HepG2 (cell line): ENCODE data around the gene MSMP. TPM values are rescaled to one million over a fixed set of nuclear protein-coding genes. Genes with fewer than 3 reads are reported as not detected.
A peak's percentile ranks its signal among the peaks of the same experiment; 100 is the strongest.

Experiments used
- AKAP8 ChIP-seq: sonication (generic); formaldehyde crosslinking; IDR thresholded peaks from 2 replicates; pipeline ENCODE4 v1.5.1; 2020; ENCODE audit warnings: mild to moderate bottlenecking, missing genetic modification reagents
- ARHGAP35 ChIP-seq: sonication (generic); formaldehyde crosslinking; IDR thresholded peaks from 2 replicates; pipeline ENCODE4 v1.9.0; 2022; ENCODE audit warnings: mild to moderate bottlenecking, inconsistent platforms, moderate library complexity, missing genetic modification reagents, borderline replicate concordance
- EED ChIP-seq: sonication (generic); formaldehyde crosslinking; IDR thresholded peaks from 2 replicates; pipeline ENCODE4 v1.5.0; 2020; ENCODE audit warnings: mild to moderate bottlenecking, missing genetic modification reagents
- FOXA3 ChIP-seq: IDR thresholded peaks from 2 replicates; pipeline ENCODE4 v1.6.1; 2016; ENCODE audit warnings: missing genetic modification reagents, missing compliant biosample characterization
- KDM3A ChIP-seq: IDR thresholded peaks from 2 replicates; pipeline ENCODE4 v1.6.1; 2018; ENCODE audit warnings: low read depth, missing compliant biosample characterization
- KDM5B ChIP-seq: sonication (generic); formaldehyde crosslinking; IDR thresholded peaks from 2 replicates; pipeline ENCODE4 v1.4.0; 2020; ENCODE audit warnings: missing genetic modification reagents, mild to moderate bottlenecking, borderline replicate concordance
- MAF1 ChIP-seq: sonication (generic); formaldehyde crosslinking; IDR thresholded peaks from 2 replicates; pipeline ENCODE4 v1.5.0; 2020; ENCODE audit warnings: missing genetic modification reagents, borderline replicate concordance
- MED8 ChIP-seq: sonication (generic); formaldehyde crosslinking; IDR thresholded peaks from 2 replicates; pipeline ENCODE4 v1.8.1; 2023; ENCODE audit warnings: mild to moderate bottlenecking, missing genetic modification reagents; ENCODE audit not compliant: insufficient replicate concordance
- PPARG ChIP-seq: conservative IDR thresholded peaks from 2 replicates; pipeline ENCODE4 v1.6.1; 2016; ENCODE audit warnings: missing biosample characterization, missing genetic modification reagents
- SKI ChIP-seq: fragments of 450-650 bp; IDR thresholded peaks from one replicate; pipeline ENCODE4 v1.6.1; 2018; ENCODE audit warnings: mild to moderate bottlenecking; ENCODE audit not compliant: partially characterized antibody
- TOPORS ChIP-seq: sonication (generic); formaldehyde crosslinking; IDR thresholded peaks from 2 replicates; pipeline ENCODE4 v1.8.0; 2023; ENCODE audit warnings: mild to moderate bottlenecking, missing genetic modification reagents
- ZFP82 ChIP-seq: sonication (generic); formaldehyde crosslinking; IDR thresholded peaks from 2 replicates; pipeline ENCODE4 v1.5.1; 2020; ENCODE audit warnings: mild to moderate bottlenecking, missing genetic modification reagents, borderline replicate concordance
- ZNF224 ChIP-seq: sonication (generic); formaldehyde crosslinking; IDR thresholded peaks from 2 replicates; pipeline ENCODE4 v1.5.0; 2020; ENCODE audit warnings: mild to moderate bottlenecking, missing genetic modification reagents
- ZNF296 ChIP-seq: sonication (generic); formaldehyde crosslinking; conservative IDR thresholded peaks from 2 replicates; pipeline ENCODE4 v1.5.0; 2020; ENCODE audit warnings: mild to moderate bottlenecking, missing genetic modification reagents
- ZNF30 ChIP-seq: sonication (generic); formaldehyde crosslinking; IDR thresholded peaks from 2 replicates; pipeline ENCODE4 v1.5.0; 2020; ENCODE audit warnings: mild to moderate bottlenecking, missing genetic modification reagents
- ZNF329 ChIP-seq: sonication (generic); formaldehyde crosslinking; IDR thresholded peaks from 2 replicates; pipeline ENCODE4 v1.9.0; 2021; ENCODE audit warnings: low read depth, mild to moderate bottlenecking, missing genetic modification reagents
- ZNF33B ChIP-seq: sonication (generic); formaldehyde crosslinking; IDR thresholded peaks from 2 replicates; pipeline ENCODE4 v1.5.1; 2020; ENCODE audit warnings: mild to moderate bottlenecking, missing genetic modification reagents
- ZNF768 ChIP-seq: sonication (generic); formaldehyde crosslinking; IDR thresholded peaks from 2 replicates; pipeline ENCODE4 v1.4.0; 2020; ENCODE audit warnings: missing genetic modification reagents
- ZSCAN29 ChIP-seq: sonication (generic); formaldehyde crosslinking; conservative IDR thresholded peaks from 2 replicates; pipeline ENCODE4 v1.4.0; 2020; ENCODE audit warnings: mild to moderate bottlenecking, missing genetic modification reagents
- polyA plus RNA-seq, 8 experiments: library from polyadenylated mRNA; depleted of rRNA in 3 of 8; stranded (reverse) in 7 of 8; unstranded in 1 of 8; fragments of >200 nt; fragmentation: Illumina TruSeq in 4 of 8; extraction: Trizol in 4 of 8; gene quantifications; 2 replicates each; pipeline versions ENCODE4 v1.2.1 to v1.2.3, GENCODE V29; 2011 to 2016; ENCODE audit warnings: low read depth in 4 of 8, missing spikeins in 1 of 8, mixed read lengths in 1 of 8; ENCODE audit not compliant: insufficient read depth in 1 of 8
- total RNA-seq, 5 experiments: library from RNA; depleted of rRNA; stranded (reverse); fragments of >200 nt; fragmentation: Illumina TruSeq; extraction: Trizol; gene quantifications; 2 replicates each; pipeline ENCODE4 v1.2.3, GENCODE V29; 2016; ENCODE audit warnings: low read depth in 1 of 5
- TF ChIP-seq, protein P1 (sequence below), 2 experiments: fragments of 450-650 bp in 1 of 2; sonication (generic) in 1 of 2; formaldehyde crosslinking; IDR thresholded peaks; 2 replicates each; pipeline versions ENCODE4 v1.5.0 to v1.8.0; 2020 to 2022; ENCODE audit warnings: mild to moderate bottlenecking in 1 of 2, missing genetic modification reagents in 1 of 2
- TF ChIP-seq, protein P2 (sequence below): sonication (generic); formaldehyde crosslinking; IDR thresholded peaks from 2 replicates; pipeline ENCODE4 v1.8.0; 2022; ENCODE audit warnings: mild to moderate bottlenecking, missing genetic modification reagents, moderate library complexity
- TF ChIP-seq, protein P3 (sequence below): sonication (generic); formaldehyde crosslinking; IDR thresholded peaks from 2 replicates; pipeline ENCODE4 v1.4.0; 2020; ENCODE audit warnings: low read depth, mild to moderate bottlenecking, missing genetic modification reagents

The MSMP gene
- total and polyA plus RNA-seq, 2 of the 13 experiments (the other 11 are each of a cell fraction or from before 2014, with no cell fraction given): 0.24 to 0.46 TPM

GRCh38 chr9:35748858-35749514 lies 5.1 kb downstream of the MSMP start, which contains the start of the genes GBA2 and RGP1 (continued):
- no peak for TF ChIP-seq ZNF30
- no peak for TF ChIP-seq PPARG (CRISPR knock-in tag)
- TF ChIP-seq ZNF224 (CRISPR knock-in tag): no peak
- TF ChIP-seq ZNF768 (CRISPR knock-in tag): no peak
- TF ChIP-seq ARHGAP35 (CRISPR knock-in tag): no peak; the same call in 1 of the 2 replicates
- 0 out of 2 replicates have a peak, but pooled peaks have one; percentile 41 for TF ChIP-seq EED (CRISPR knock-in tag)
- TF ChIP-seq ZSCAN29: no peak
- no peak for TF ChIP-seq ZNF329 (CRISPR knock-in tag)
- no peak for TF ChIP-seq FOXA3
- peak; percentile 56 for TF ChIP-seq SKI
- no peak for TF ChIP-seq KDM5B (CRISPR knock-in tag)
- no peak for TF ChIP-seq ZFP82 (CRISPR knock-in tag)
- no peak for TF ChIP-seq ZNF33B (CRISPR knock-in tag)
- no peak; the same call in 1 of the 2 replicates for TF ChIP-seq AKAP8 (CRISPR knock-in tag)
- no peak; the same call in 1 of the 2 replicates for TF ChIP-seq KDM3A (CRISPR knock-in tag)
- TF ChIP-seq MAF1 (CRISPR knock-in tag): no peak
- TF ChIP-seq ZNF296 (CRISPR knock-in tag): no peak
- TF ChIP-seq, protein P1, sequence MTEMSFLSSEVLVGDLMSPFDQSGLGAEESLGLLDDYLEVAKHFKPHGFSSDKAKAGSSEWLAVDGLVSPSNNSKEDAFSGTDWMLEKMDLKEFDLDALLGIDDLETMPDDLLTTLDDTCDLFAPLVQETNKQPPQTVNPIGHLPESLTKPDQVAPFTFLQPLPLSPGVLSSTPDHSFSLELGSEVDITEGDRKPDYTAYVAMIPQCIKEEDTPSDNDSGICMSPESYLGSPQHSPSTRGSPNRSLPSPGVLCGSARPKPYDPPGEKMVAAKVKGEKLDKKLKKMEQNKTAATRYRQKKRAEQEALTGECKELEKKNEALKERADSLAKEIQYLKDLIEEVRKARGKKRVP (CRISPR knock-in tag; IDR thresholded peaks at IDR 0.05): no peak
- no peak for TF ChIP-seq TOPORS (CRISPR knock-in tag)
- no peak for TF ChIP-seq MED8 (CRISPR knock-in tag)
- TF ChIP-seq, protein P2, sequence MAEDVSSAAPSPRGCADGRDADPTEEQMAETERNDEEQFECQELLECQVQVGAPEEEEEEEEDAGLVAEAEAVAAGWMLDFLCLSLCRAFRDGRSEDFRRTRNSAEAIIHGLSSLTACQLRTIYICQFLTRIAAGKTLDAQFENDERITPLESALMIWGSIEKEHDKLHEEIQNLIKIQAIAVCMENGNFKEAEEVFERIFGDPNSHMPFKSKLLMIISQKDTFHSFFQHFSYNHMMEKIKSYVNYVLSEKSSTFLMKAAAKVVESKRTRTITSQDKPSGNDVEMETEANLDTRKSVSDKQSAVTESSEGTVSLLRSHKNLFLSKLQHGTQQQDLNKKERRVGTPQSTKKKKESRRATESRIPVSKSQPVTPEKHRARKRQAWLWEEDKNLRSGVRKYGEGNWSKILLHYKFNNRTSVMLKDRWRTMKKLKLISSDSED (CRISPR knock-in tag): no peak
- TF ChIP-seq, protein P3, sequence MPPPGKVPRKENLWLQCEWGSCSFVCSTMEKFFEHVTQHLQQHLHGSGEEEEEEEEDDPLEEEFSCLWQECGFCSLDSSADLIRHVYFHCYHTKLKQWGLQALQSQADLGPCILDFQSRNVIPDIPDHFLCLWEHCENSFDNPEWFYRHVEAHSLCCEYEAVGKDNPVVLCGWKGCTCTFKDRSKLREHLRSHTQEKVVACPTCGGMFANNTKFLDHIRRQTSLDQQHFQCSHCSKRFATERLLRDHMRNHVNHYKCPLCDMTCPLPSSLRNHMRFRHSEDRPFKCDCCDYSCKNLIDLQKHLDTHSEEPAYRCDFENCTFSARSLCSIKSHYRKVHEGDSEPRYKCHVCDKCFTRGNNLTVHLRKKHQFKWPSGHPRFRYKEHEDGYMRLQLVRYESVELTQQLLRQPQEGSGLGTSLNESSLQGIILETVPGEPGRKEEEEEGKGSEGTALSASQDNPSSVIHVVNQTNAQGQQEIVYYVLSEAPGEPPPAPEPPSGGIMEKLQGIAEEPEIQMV (CRISPR knock-in tag): peak; percentile 95
